Measurements from ENCODE around the gene PFDN5.

DNA sequence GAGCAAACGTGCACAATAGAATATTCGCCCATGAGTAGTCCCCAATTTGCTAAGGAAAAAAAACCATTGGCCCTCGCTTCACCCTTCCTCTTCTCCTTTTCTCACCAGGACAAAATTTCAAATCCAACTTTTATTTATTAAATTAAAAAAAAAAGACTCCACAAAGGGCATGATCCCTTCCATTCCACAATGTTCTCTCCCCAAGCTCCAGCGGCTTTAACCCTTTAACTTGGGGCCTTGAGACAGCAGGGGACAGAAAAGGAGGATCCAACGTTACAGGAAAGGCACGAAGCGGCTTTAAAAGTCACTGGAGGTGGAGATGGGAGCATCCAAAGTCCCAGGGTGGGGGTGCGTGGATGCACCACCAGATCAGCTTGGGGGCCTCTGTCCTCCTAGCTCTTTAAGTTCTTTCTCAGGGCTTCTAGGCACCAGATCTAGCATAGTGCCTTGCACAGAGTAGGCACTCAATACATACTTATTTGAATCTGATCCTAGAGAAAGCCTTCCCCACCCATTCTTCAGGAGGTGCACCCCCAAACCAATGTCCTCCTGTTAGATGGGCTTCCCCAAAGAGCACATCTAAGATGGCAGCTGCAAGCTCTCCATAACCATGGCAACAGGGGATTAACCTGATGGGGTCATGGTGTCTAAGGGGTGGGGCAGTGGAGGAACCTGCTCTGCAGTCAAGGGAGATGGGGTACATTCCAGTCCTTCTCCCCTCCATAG lies 31.3 kb downstream of the PFDN5 start:
- TF ChIP-seq, protein P1, sequence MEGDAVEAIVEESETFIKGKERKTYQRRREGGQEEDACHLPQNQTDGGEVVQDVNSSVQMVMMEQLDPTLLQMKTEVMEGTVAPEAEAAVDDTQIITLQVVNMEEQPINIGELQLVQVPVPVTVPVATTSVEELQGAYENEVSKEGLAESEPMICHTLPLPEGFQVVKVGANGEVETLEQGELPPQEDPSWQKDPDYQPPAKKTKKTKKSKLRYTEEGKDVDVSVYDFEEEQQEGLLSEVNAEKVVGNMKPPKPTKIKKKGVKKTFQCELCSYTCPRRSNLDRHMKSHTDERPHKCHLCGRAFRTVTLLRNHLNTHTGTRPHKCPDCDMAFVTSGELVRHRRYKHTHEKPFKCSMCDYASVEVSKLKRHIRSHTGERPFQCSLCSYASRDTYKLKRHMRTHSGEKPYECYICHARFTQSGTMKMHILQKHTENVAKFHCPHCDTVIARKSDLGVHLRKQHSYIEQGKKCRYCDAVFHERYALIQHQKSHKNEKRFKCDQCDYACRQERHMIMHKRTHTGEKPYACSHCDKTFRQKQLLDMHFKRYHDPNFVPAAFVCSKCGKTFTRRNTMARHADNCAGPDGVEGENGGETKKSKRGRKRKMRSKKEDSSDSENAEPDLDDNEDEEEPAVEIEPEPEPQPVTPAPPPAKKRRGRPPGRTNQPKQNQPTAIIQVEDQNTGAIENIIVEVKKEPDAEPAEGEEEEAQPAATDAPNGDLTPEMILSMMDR (IDR thresholded peaks at IDR 0.05; ENCODE audit: low read depth, low read length): no peak
- no peak for TF ChIP-seq POLR2A (IDR thresholded peaks at IDR 0.05; ENCODE audit: extremely low read depth, insufficient read length)
- no peak for TF ChIP-seq MAX (IDR thresholded peaks at IDR 0.05; ENCODE audit: low read depth, low read length)
- TF ChIP-seq MYC (IDR thresholded peaks at IDR 0.05; ENCODE audit: low read depth, low read length): no peak
